Hepatocyte (in vitro differentiated cells): ENCODE results near the gene DGKQ. TPM values are rescaled to one million over a fixed set of nuclear protein-coding genes. Genes with fewer than 3 reads are reported as not detected.

Experiments
- DNase-seq: peaks from one replicate; pipeline ENCODE4 v3.0.0-alpha.2; 2016; ENCODE audit warnings: low spot score
- H2AFZ ChIP-seq: fragments of 200-600 bp; sonication (generic); 2 replicates; pipeline ENCODE4 v1.6.0; 2016; ENCODE audit warnings: antibody characterized with exemption, mild to moderate bottlenecking
- H3K27ac ChIP-seq: fragments of 200-600 bp; sonication (generic); 2 replicates; pipeline ENCODE4 v1.5.1; 2016; ENCODE audit warnings: mild to moderate bottlenecking
- H3K27me3 ChIP-seq: fragments of 200-600 bp; sonication (generic); 2 replicates; pipeline ENCODE4 v1.6.1; 2016
- H3K36me3 ChIP-seq: fragments of 200-600 bp; sonication (generic); replicated peaks from 2 replicates; pipeline ENCODE4 v1.5.1; 2016; ENCODE audit warnings: low read depth; ENCODE audit not compliant: insufficient read depth
- H3K4me1 ChIP-seq: fragments of 200-600 bp; sonication (generic); 2 replicates; pipeline ENCODE4 v1.5.1; 2016; ENCODE audit warnings: mild to moderate bottlenecking, moderate library complexity; ENCODE audit not compliant: insufficient read depth
- H3K4me2 ChIP-seq: fragments of 200-600 bp; sonication (generic); 2 replicates; pipeline ENCODE4 v1.6.0; 2016
- H3K4me3 ChIP-seq: fragments of 200-600 bp; sonication (generic); 2 replicates; pipeline ENCODE4 v1.5.1; 2016; ENCODE audit warnings: mild to moderate bottlenecking
- H3K79me2 ChIP-seq: fragments of 200-600 bp; sonication (generic); 2 replicates; pipeline ENCODE4 v1.6.0; 2017; ENCODE audit warnings: mild to moderate bottlenecking
- H3K9me2 ChIP-seq: fragments of 200-600 bp; sonication (generic); replicated peaks from 2 replicates; pipeline ENCODE4 v1.6.0; 2017; ENCODE audit warnings: mild to moderate bottlenecking; ENCODE audit not compliant: insufficient read depth
- H3K9me3 ChIP-seq: fragments of 200-600 bp; sonication (generic); 2 replicates; pipeline ENCODE4 v1.5.1; 2016; ENCODE audit warnings: low read depth, mild to moderate bottlenecking
- H4K20me1 ChIP-seq: fragments of 200-600 bp; sonication (generic); 2 replicates; pipeline ENCODE4 v1.6.0; 2016; ENCODE audit warnings: mild to moderate bottlenecking; ENCODE audit not compliant: insufficient read depth, poor library complexity, severe bottlenecking
- EZH2 ChIP-seq: fragments of 200-600 bp; sonication (generic); IDR thresholded peaks from 2 replicates; pipeline ENCODE4 v1.6.1; 2016; ENCODE audit warnings: antibody characterized with exemption, mild to moderate bottlenecking, borderline replicate concordance
- EZH2phosphoT487 ChIP-seq: fragments of 200-600 bp; sonication (generic); IDR thresholded peaks from one replicate; pipeline ENCODE4 v1.6.1; 2018; ENCODE audit warnings: antibody characterized with exemption, mild to moderate bottlenecking, low read depth, moderate library complexity; ENCODE audit not compliant: unreplicated experiment, severe bottlenecking
- WGBS: methylation state at CpG from one replicate; pipeline ENCODE4 v1.1.6; 2016; ENCODE audit warnings: low lambda C conversion rate; ENCODE audit errors: missing lambda C conversion rate; 5-methylcytosine and 5-hydroxymethylcytosine counted together
- polyA plus RNA-seq: library from polyadenylated mRNA; unstranded; fragments of >200 nt; fragmentation: Nextera tagmentation; extraction: Ambion mirVana; gene quantifications from 2 replicates; pipeline ENCODE4 v1.2.1, GENCODE V29; 2016
- total RNA-seq: library from RNA; depleted of rRNA; stranded (reverse); fragments of >200 nt; gene quantifications from 2 replicates; pipeline ENCODE4 v1.2.3, GENCODE V29; 2014
- TF ChIP-seq, protein P1 (sequence below): fragments of 200-600 bp; sonication (generic); IDR thresholded peaks from 2 replicates; pipeline ENCODE4 v1.5.1; 2016; ENCODE audit warnings: antibody characterized with exemption, mild to moderate bottlenecking; ENCODE audit not compliant: poor library complexity

The DGKQ gene
- total and polyA plus RNA-seq, 2 experiments from 2014 or later = 17.4 to 20.7 TPM

DNA sequence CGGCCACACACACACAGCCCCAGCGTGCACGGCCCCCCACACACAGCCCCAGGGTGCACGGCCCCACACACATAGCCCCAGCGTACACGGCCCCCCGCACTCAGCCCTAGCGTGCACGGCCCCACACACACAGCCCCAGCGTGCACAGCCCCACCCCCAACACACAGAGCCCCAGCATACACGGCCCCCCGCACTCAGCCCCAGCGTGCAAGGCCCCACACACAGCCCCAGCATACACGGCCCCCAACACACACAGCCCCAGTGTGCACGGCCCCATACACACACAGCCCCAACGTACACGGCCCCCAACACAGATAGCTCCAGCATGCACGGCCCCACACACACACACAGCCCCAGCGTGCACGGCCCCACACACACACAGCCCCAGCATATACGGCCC lies 58.8 kb downstream of the DGKQ start:
- Histone ChIP-seq H4K20me1 (peaks cover 44% of the 10 kb centered on the region), H3K27ac (no peak overlapping the region), H3K4me2 (no peak overlapping the region), H3K79me2 (peaks cover 56% of the 10 kb centered on the region), H3K27me3 (no peaks in the 10 kb centered on the region), H3K9me2 (no peaks in the 10 kb centered on the region), H3K9me3 (no peaks in the 10 kb centered on the region), H2AFZ (no peak overlapping the region), H3K36me3 (no peaks in the 10 kb centered on the region), H3K4me3 (no peak overlapping the region), H3K4me1 (no peaks in the 10 kb centered on the region)
- DNase-seq = no peak
- WGBS = 87% methylated on average over 9 of the region's 21 CpGs
- TF ChIP-seq EZH2 = no peak
- TF ChIP-seq, protein P1, sequence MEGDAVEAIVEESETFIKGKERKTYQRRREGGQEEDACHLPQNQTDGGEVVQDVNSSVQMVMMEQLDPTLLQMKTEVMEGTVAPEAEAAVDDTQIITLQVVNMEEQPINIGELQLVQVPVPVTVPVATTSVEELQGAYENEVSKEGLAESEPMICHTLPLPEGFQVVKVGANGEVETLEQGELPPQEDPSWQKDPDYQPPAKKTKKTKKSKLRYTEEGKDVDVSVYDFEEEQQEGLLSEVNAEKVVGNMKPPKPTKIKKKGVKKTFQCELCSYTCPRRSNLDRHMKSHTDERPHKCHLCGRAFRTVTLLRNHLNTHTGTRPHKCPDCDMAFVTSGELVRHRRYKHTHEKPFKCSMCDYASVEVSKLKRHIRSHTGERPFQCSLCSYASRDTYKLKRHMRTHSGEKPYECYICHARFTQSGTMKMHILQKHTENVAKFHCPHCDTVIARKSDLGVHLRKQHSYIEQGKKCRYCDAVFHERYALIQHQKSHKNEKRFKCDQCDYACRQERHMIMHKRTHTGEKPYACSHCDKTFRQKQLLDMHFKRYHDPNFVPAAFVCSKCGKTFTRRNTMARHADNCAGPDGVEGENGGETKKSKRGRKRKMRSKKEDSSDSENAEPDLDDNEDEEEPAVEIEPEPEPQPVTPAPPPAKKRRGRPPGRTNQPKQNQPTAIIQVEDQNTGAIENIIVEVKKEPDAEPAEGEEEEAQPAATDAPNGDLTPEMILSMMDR = no peak

DNA sequence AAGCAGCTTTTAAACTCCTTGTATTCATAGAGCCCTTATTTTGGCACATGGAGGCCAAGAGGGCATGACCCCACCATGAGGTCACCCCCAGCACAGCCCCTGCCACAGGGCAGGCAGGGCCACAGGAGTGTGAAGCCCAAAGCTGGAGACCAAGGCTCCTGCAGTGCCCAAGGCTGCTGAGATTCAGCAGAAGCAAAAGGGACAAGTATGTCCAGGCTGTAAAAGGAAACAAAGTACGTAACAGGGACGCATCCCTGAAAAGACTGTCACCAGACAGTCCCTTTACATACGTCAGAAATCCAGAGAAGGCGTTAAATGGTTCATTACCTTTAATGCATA lies 60.1 kb downstream of the DGKQ start:
- 93% methylated on average over 4 of the region's 4 CpGs for WGBS
- Histone ChIP-seq H3K27me3 (no peaks in the 10 kb centered on the region), H3K27ac (no peak overlapping the region), H3K4me3 (no peak overlapping the region), H3K4me2 (no peak overlapping the region), H3K4me1 (no peaks in the 10 kb centered on the region), H3K79me2 (peaks cover 43% of the 10 kb centered on the region), H4K20me1 (peaks cover 41% of the 10 kb centered on the region), H3K9me2 (no peaks in the 10 kb centered on the region), H3K36me3 (no peaks in the 10 kb centered on the region), H3K9me3 (no peaks in the 10 kb centered on the region), H2AFZ (no peak overlapping the region)
- DNase-seq = no peak
- TF ChIP-seq EZH2phosphoT487 = no peak

DNA sequence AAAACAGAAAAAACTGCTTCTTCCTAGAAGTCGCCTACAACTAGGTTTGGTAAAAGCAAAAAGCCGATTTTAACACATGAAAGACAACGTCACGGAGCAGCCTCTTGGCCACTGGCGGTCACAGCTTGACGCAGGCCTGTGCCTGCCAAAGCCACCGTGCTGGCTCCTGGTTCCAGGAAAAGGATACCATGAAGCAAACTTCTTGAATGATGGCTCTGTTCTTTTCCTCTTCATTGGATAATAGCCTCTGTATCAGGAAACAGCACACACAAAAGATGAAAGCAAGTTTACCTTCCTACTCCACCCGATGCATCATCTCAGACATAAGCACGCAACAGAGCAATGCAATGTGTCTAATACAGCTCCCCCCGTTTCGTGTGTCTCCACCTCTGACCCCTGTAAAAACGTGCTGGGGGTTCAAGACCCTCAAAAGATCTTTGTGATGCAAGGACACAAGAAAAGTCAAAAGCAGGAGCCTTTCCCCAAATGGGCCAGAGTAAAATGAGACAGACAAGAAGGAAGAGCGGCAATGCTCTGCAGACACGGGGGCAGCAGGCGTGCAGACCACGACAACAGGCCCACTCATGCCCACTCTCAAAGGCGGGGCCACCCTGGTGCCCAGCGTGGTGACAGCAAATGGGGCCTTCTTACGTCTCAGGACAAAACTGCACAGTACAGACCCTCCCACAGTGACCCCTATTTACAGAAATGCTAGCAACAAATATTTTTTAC lies 60.7 kb downstream of the DGKQ start:
- Histone ChIP-seq H3K4me1 (no peaks in the 10 kb centered on the region), H3K4me3 (no peak overlapping the region), H2AFZ (no peak overlapping the region), H3K27ac (no peak overlapping the region), H3K36me3 (no peaks in the 10 kb centered on the region), H3K9me3 (no peaks in the 10 kb centered on the region), H3K4me2 (no peak overlapping the region), H4K20me1 (peaks cover 37% of the 10 kb centered on the region), H3K79me2 (peaks cover 37% of the 10 kb centered on the region), H3K27me3 (no peaks in the 10 kb centered on the region), H3K9me2 (no peaks in the 10 kb centered on the region)
- TF ChIP-seq, protein P1 = no peak
- TF ChIP-seq EZH2 (no peak), EZH2phosphoT487 (no peak)
- WGBS = 91% methylated on average over 19 of the region's 19 CpGs
- DNase-seq = no peak

DNA sequence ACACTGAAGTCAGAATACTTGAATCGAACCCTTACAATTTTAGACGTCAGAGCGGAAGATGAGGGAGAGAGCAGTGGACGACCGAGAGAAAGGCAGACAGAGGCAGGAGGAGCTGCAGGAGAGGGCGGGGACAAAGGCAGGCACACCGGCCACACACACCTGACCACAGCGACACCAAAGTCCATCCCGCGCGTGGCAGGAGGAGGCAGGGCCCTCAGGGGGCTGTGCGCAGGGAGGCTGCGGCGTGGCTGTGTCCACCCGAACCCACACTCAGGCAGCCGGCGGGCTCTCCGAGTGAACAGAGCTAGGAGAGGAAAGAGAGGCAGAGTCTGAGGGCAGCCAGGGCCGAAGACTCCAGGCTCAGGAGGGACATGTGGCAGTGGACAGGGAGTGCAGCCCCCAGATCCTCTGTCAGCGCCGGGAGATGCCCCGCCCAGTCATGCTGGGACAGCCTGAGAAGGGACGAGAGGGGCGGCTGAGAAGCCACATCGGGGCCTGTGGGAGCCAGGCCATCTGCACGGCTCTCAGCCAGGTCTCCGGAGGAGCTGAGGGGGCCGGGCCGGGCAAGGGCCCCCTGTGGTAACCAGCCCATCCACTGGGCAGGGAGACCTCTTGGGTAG lies 61.4 kb downstream of the DGKQ start:
- Histone ChIP-seq H3K27me3 (no peaks in the 10 kb centered on the region), H4K20me1 (peaks cover 32% of the 10 kb centered on the region), H3K9me2 (no peaks in the 10 kb centered on the region), H3K4me2 (no peak overlapping the region), H3K79me2 (peaks cover 30% of the 10 kb centered on the region), H3K27ac (no peak overlapping the region), H3K4me3 (no peak overlapping the region), H3K36me3 (no peaks in the 10 kb centered on the region), H2AFZ (no peak overlapping the region), H3K9me3 (no peaks in the 10 kb centered on the region), H3K4me1 (no peaks in the 10 kb centered on the region)
- no peak for DNase-seq
- 97% methylated on average over 28 of the region's 29 CpGs for WGBS
- TF ChIP-seq, protein P1 = no peak
- no peak for TF ChIP-seq EZH2phosphoT487
